8988T (cell line): ENCODE data around the gene AGAP1.
A peak's percentile ranks its signal among the peaks of the same experiment; 100 is the strongest.

Source experiments
- DNase-seq: peaks from one replicate; pipeline ENCODE4 v3.0.0; 2011

The AGAP1 gene

GRCh38 chr2:235697041-235697440, 203.2 kb downstream of the AGAP1 start:
- no peak for DNase-seq

- DNase-seq = no peak
Measured at GRCh38 chr2:235698028-235698427, 204.2 kb downstream of the AGAP1 start.

GRCh38 chr2:235698491-235698890, 204.6 kb downstream of the AGAP1 start:
- DNase-seq = no peak

- DNase-seq = no peak
Measured at GRCh38 chr2:235699576-235699975, 205.7 kb downstream of the AGAP1 start.

GRCh38 chr2:235701206-235701981, 207.6 kb downstream of the AGAP1 start:
- no peak for DNase-seq

GRCh38 chr2:235702186-235702585, 208.3 kb downstream of the AGAP1 start:
- no peak for DNase-seq

- no peak for DNase-seq
Measured at GRCh38 chr2:235703711-235704295, 210.0 kb downstream of the AGAP1 start.

- DNase-seq = no peak
Measured at GRCh38 chr2:235705296-235705695, 211.5 kb downstream of the AGAP1 start.

- DNase-seq = no peak
Measured at GRCh38 chr2:235706506-235706905, 212.7 kb downstream of the AGAP1 start.

- DNase-seq = no peak
Measured at GRCh38 chr2:235707411-235708096, 213.7 kb downstream of the AGAP1 start.

GRCh38 chr2:235709124-235709813, 215.4 kb downstream of the AGAP1 start:
- peak; percentile 48 for DNase-seq

GRCh38 chr2:235709969-235710879, 216.4 kb downstream of the AGAP1 start:
- DNase-seq = no peak

GRCh38 chr2:235710933-235711332, 217.1 kb downstream of the AGAP1 start:
- DNase-seq = no peak

GRCh38 chr2:235711527-235711926, 217.7 kb downstream of the AGAP1 start:
- DNase-seq = no peak

- no peak for DNase-seq
Measured at GRCh38 chr2:235712176-235712575, 218.3 kb downstream of the AGAP1 start.

GRCh38 chr2:235713189-235713588, 219.3 kb downstream of the AGAP1 start:
- DNase-seq = no peak

GRCh38 chr2:235715601-235716000, 221.8 kb downstream of the AGAP1 start:
- no peak for DNase-seq

GRCh38 chr2:235716875-235717496, 223.1 kb downstream of the AGAP1 start:
- no peak for DNase-seq

GRCh38 chr2:235719146-235719942, 225.5 kb downstream of the AGAP1 start:
- DNase-seq = no peak

GRCh38 chr2:235721625-235722024, 227.8 kb downstream of the AGAP1 start:
- no peak for DNase-seq

- DNase-seq = no peak
Measured at GRCh38 chr2:235722869-235723268, 229.0 kb downstream of the AGAP1 start.
